Measurements from ENCODE around the gene ITGBL1. TPM values are rescaled to one million over a fixed set of nuclear protein-coding genes. Genes with fewer than 3 reads are reported as not detected.

The ITGBL1 gene
- total RNA-seq, 1 experiment from 2014 or later, result not detected

GRCh38 chr13:101473458-101473857 lies 21.0 kb downstream of the ITGBL1 start:
- H3K27ac Mint-ChIP-seq (ENCODE audit: low read depth, unreplicated experiment), result peak overlapping the region; percentile 63
- H3K4me1 Mint-ChIP-seq (ENCODE audit: insufficient read depth, unreplicated experiment), result peaks cover 19% of the 10 kb centered on the region
- no peak for TF ChIP-seq CTCF (IDR thresholded peaks at IDR 0.05; ENCODE audit: unreplicated experiment)
- H3K27me3 Mint-ChIP-seq (ENCODE audit: insufficient read depth, unreplicated experiment), result no peaks in the 10 kb centered on the region
- H3K9me3 Mint-ChIP-seq (ENCODE audit: unreplicated experiment), result no peaks in the 10 kb centered on the region
- peak; percentile 73 for DNase-seq (ENCODE audit: unreplicated experiment)
- H3K36me3 Mint-ChIP-seq (ENCODE audit: insufficient read depth, unreplicated experiment), result no peaks in the 10 kb centered on the region
- intact Hi-C loops (cut with micrococcal nuclease), result loop anchor here (5.0 to 10.0 kb wide), 2 partner anchors 56 to 169 kb away; partner anchors contain the start of gene NALCN
- POLR2A ChIA-PET, result interaction anchor here (1.6 kb wide), 1 partner anchor 16 kb away, joined by 4 read pairs; no protein-coding TSS in a partner anchor
- H3K4me3 Mint-ChIP-seq (ENCODE audit: unreplicated experiment), result no peak overlapping the region
- BruUV-seq (replicated peaks), result no TSS peak
- CTCF ChIA-PET, result interaction anchor here (0.7 to 3.0 kb wide), 9 partner anchors 11 to 930 kb away, joined by 3 to 46 read pairs (median 3); no protein-coding TSS in a partner anchor

- CTCF ChIA-PET, result interaction anchor here (0.7 to 3.0 kb wide), 8 partner anchors 40 to 333 kb away, joined by 3 to 46 read pairs (median 4); no protein-coding TSS in a partner anchor
- H3K4me3 Mint-ChIP-seq (ENCODE audit: unreplicated experiment), result no peak overlapping the region
- H3K9me3 Mint-ChIP-seq (ENCODE audit: unreplicated experiment), result no peaks in the 10 kb centered on the region
- no peaks in the 10 kb centered on the region for H3K27me3 Mint-ChIP-seq (ENCODE audit: insufficient read depth, unreplicated experiment)
- H3K27ac Mint-ChIP-seq (ENCODE audit: low read depth, unreplicated experiment), result no peak overlapping the region
- POLR2A ChIA-PET, result no interaction called here
- peak; percentile 54 for TF ChIP-seq CTCF (IDR thresholded peaks at IDR 0.05; ENCODE audit: unreplicated experiment)
- peak; percentile 73 for DNase-seq (ENCODE audit: unreplicated experiment)
- intact Hi-C loops (cut with micrococcal nuclease), result loop anchor here (1.0 to 10.0 kb wide), 4 partner anchors 57 to 329 kb away; partner anchors contain the start of gene NALCN
- BruUV-seq (replicated peaks), result no TSS peak
- peaks cover 19% of the 10 kb centered on the region for H3K4me1 Mint-ChIP-seq (ENCODE audit: insufficient read depth, unreplicated experiment)
- H3K36me3 Mint-ChIP-seq (ENCODE audit: insufficient read depth, unreplicated experiment), result no peaks in the 10 kb centered on the region
These were observed 22.0 kb downstream of the ITGBL1 start for GRCh38 chr13:101474419-101474957.

GRCh38 chr13:101475536-101475935 lies 23.1 kb downstream of the ITGBL1 start:
- no peaks in the 10 kb centered on the region for H3K9me3 Mint-ChIP-seq (ENCODE audit: unreplicated experiment)
- H3K36me3 Mint-ChIP-seq (ENCODE audit: insufficient read depth, unreplicated experiment), result no peaks in the 10 kb centered on the region
- no TSS peak for BruUV-seq (replicated peaks)
- CTCF ChIA-PET, result interaction anchor here (1.6 to 3.0 kb wide), 2 partner anchors 320 to 330 kb away, joined by 3 to 46 read pairs; no protein-coding TSS in a partner anchor
- no peaks in the 10 kb centered on the region for H3K27me3 Mint-ChIP-seq (ENCODE audit: insufficient read depth, unreplicated experiment)
- no peak overlapping the region for H3K4me3 Mint-ChIP-seq (ENCODE audit: unreplicated experiment)
- peaks cover 19% of the 10 kb centered on the region for H3K4me1 Mint-ChIP-seq (ENCODE audit: insufficient read depth, unreplicated experiment)
- POLR2A ChIA-PET, result no interaction called here
- DNase-seq (ENCODE audit: unreplicated experiment), result no peak
- no peak overlapping the region for H3K27ac Mint-ChIP-seq (ENCODE audit: low read depth, unreplicated experiment)
- TF ChIP-seq CTCF (IDR thresholded peaks at IDR 0.05; ENCODE audit: unreplicated experiment), result no peak
- intact Hi-C loops (cut with micrococcal nuclease), result loop anchor here (5.0 to 10.0 kb wide), 2 partner anchors 171 to 903 kb away; no protein-coding TSS in a partner anchor

GRCh38 chr13:101481421-101481820 lies 28.9 kb downstream of the ITGBL1 start:
- no peaks in the 10 kb centered on the region for H3K4me1 Mint-ChIP-seq (ENCODE audit: insufficient read depth, unreplicated experiment)
- ChIA-PET POLR2A (no interaction called here), CTCF (no interaction called here)
- TF ChIP-seq CTCF (IDR thresholded peaks at IDR 0.05; ENCODE audit: unreplicated experiment), result no peak
- no peak overlapping the region for H3K4me3 Mint-ChIP-seq (ENCODE audit: unreplicated experiment)
- H3K9me3 Mint-ChIP-seq (ENCODE audit: unreplicated experiment), result no peaks in the 10 kb centered on the region
- DNase-seq (ENCODE audit: unreplicated experiment), result no peak
- no TSS peak for BruUV-seq (replicated peaks)
- H3K27me3 Mint-ChIP-seq (ENCODE audit: insufficient read depth, unreplicated experiment), result no peaks in the 10 kb centered on the region
- H3K36me3 Mint-ChIP-seq (ENCODE audit: insufficient read depth, unreplicated experiment), result no peaks in the 10 kb centered on the region
- intact Hi-C loops (cut with micrococcal nuclease), result no loop called here
- H3K27ac Mint-ChIP-seq (ENCODE audit: low read depth, unreplicated experiment), result no peak overlapping the region
